Epithelial cell of proximal tubule (primary cell): ENCODE data around the gene AIF1L. TPM values are rescaled to one million over a fixed set of nuclear protein-coding genes. Genes with fewer than 3 reads are reported as not detected.
"Not testable (repeated sequence)": the region's sequence is repeated elsewhere in the genome, so short reads cannot be mapped to it uniquely, and the experiment has no call there.

ENCODE experiments used
- DNase-seq: peaks from one replicate; pipeline ENCODE4 v3.0.0-alpha.2; 2011; ENCODE audit warnings: low read depth
- H3K4me3 ChIP-seq: 2 replicates; pipeline ENCODE4 v1.5.1; 2011; ENCODE audit warnings: low read depth, mild to moderate bottlenecking, low read length
- CTCF ChIP-seq: conservative IDR thresholded peaks from 2 replicates; pipeline ENCODE4 v1.5.1; 2012; ENCODE audit warnings: low read depth, mild to moderate bottlenecking, low read length
- total RNA-seq: library from RNA; depleted of rRNA; stranded (reverse); fragments of >200 nt; gene quantifications from 2 replicates; pipeline ENCODE4 v1.2.3, GENCODE V29; 2015

AIF1L gene
- total RNA-seq, 1 donor from 2014 or later = 71.6 TPM

GRCh38 chr9:131144201-131144600 is 47.9 kb downstream of the AIF1L start:
- no peak for TF ChIP-seq CTCF
- H3K4me3 ChIP-seq = no peak overlapping the region
- no peak for DNase-seq

- DNase-seq = no peak
- no peak overlapping the region for H3K4me3 ChIP-seq
- TF ChIP-seq CTCF = no peak
These were observed 48.9 kb downstream of the AIF1L start for GRCh38 chr9:131145245-131145644.

DNA sequence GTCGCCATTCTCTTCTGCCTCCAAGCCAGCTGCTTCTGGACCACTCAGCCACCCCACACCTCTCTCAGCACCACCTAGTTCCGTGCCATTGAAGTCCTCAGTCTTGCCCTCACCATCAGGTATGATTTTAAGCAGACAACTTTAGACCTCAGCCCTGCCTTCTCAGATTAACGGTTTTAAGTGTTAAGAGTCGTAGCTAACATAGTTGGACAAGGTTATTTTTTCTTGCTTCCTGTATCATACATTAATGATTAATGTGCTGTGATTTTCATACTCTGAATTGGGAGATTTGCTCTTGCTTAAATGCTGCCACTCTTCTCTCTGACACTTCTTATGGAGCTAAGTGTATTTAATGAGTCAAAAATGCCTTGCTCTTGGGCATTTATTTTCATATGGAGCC is 49.9 kb downstream of the AIF1L start:
- H3K4me3 ChIP-seq = no peak overlapping the region
- TF ChIP-seq CTCF = no peak
- no peak for DNase-seq

DNA sequence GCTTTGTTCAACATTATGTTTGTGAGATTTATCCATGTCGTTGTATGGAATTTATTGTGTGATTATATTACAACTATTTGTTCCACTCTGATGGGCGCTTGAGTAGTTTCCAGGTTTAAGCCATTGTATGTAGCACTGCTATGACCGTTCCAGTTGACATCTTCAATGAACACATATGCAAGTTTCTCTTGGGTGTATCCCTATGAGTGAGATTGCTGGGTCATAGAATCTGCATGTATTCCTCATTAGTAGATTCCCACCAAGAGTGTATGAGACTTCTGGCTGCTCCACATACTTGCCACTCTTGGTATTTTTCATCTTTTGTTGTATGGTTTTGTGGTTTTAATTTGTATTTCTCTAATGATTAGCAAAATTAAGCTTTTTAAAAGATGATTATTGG is 51.9 kb downstream of the AIF1L start:
- no peak for TF ChIP-seq CTCF
- DNase-seq = no peak
- H3K4me3 ChIP-seq = no peak overlapping the region

DNA sequence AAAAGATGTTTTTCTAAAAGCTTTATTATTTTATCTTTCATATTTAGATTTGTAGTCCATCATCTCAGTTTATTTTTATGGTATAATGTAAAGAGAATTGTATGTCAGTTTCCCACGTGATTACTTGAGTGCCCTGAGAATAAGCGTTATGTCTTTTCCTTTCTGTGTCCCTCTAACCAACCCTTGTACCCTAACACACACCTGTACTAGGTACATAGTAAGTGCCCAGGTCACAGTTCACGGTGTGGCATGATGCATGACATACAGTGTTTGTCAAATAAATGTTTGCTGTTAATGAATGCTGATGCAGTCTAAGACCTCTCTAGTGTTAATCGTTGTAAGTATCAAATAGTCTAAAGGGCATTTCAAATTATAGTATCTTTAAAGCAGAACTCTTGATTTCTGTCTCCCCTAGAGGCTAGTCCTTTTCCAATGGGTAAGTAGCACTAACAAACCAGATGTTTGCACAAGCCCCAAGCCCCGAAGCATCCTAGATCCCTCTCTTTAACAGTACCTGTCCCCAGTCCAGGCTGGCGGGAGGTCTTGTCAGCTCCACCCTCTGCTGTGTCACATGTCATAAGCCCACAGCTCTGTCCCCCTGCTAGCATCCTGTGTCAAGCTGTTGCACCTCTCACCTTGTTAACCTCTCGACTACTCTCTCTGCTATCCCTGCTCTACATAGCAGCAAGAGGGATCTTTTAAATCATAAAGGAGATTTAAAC is 52.8 kb downstream of the AIF1L start:
- no peak for DNase-seq
- no peak for TF ChIP-seq CTCF
- no peak overlapping the region for H3K4me3 ChIP-seq

DNA sequence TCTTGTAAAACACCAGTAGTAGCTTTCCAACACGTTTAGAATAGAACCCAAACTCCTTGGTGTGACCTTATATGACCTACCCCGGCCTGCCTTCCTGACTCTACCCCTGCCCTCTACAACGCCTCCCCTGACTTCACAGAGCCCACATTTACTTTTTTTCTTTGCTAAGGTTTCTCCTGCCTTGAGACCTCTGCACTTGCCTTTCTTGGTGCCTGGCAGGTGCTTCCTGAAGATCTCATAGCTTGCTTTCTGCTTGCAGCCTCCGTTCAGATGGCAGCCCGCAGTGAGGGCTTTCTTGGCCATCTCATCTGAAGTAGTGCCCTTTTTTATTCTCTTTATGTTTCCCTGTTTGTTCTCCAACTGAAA is 53.3 kb downstream of the AIF1L start:
- TF ChIP-seq CTCF = no peak
- no peak overlapping the region for H3K4me3 ChIP-seq
- DNase-seq = no peak

- no peak overlapping the region for H3K4me3 ChIP-seq
- DNase-seq = no peak
- TF ChIP-seq CTCF = no peak
These were observed 57.3 kb downstream of the AIF1L start for GRCh38 chr9:131153595-131153994.

DNA sequence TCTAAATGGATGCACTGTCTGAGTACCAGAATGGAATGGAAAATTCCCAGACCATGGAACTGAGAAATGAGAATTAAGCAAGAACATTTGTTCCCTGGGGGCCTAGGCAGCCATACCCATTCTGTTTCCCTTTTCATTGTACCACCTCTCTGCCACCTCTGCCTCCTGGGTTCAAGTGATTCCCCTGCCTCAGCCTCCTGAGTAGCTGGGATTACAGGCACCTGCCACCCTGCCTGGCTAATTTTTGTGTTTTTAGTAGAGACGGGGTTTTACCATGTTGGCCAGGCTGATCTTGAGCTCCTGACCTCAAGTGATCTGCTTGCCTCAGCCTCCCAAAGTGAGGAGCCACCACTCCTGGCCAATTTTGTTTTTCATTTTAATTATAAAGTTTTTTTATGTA is 62.3 kb downstream of the AIF1L start:
- H3K4me3 ChIP-seq = not testable (repeated sequence)

More for the DNA sequence above, 62.3 kb downstream of the AIF1L start:
- DNase-seq = not testable (repeated sequence)
